Lower leg skin (tissue), 4 donors: ENCODE results near the gene DNAJC13. TPM values are rescaled to one million over a fixed set of nuclear protein-coding genes. Genes with fewer than 3 reads are reported as not detected.

Experiments
- DNase-seq, 2 donors: peaks; one replicate each; pipeline ENCODE4 v3.0.0-alpha.2; 2019; ENCODE audit warnings: low spot score in 2 of 2
- H3K4me3 ChIP-seq: fragments of 200-600 bp; sonication (generic); 2 replicates; pipeline ENCODE4 v1.5.1; 2017; ENCODE audit warnings: mild to moderate bottlenecking, low read depth; ENCODE audit not compliant: poor library complexity, severe bottlenecking
- CTCF ChIP-seq, 3 donors: fragments of 450-650 bp; IDR thresholded peaks; one replicate each; pipeline ENCODE4 v1.5.1; 2016; ENCODE audit warnings: antibody characterized with exemption in 3 of 3, mild to moderate bottlenecking in 3 of 3, moderate library complexity in 2 of 3
- POLR2A ChIP-seq, 2 donors: fragments of 450-650 bp; IDR thresholded peaks; one replicate each; pipeline ENCODE4 v1.6.1; 2016 to 2017; ENCODE audit warnings: antibody characterized with exemption in 2 of 2, mild to moderate bottlenecking in 1 of 2, moderate library complexity in 1 of 2
- WGBS, 2 donors: methylation state at CpG; one replicate each; pipeline ENCODE4 v1.1.5; 2018; 5-methylcytosine and 5-hydroxymethylcytosine counted together
- intact Hi-C: fragments of 100-400 bp; cut with DNase I; formaldehyde crosslinking; loops from one replicate; pipeline ENCODE4 v1.15.0; 2023; ENCODE audit warnings: low total_unique reads
- total RNA-seq, 4 donors: library from RNA; depleted of rRNA; stranded (reverse); fragments of >200 nt; gene quantifications; one replicate each; pipeline ENCODE4 v1.1.0, GENCODE V29; 2016

DNAJC13 gene
- total RNA-seq, 4 donors from 2014 or later, result 25.4 to 54.1 (median 31.2) TPM

GRCh38 chr3:132433121-132433520 is 15.8 kb downstream of the DNAJC13 start:
- DNase-seq, result no peak
- whole genome bisulfite sequencing, 2 donors, result 89 to 94% methylated on average over 3 of the region's 3 CpGs
- H3K4me3 ChIP-seq, result no peak overlapping the region
- intact Hi-C loops, result no loop called here
- TF ChIP-seq CTCF (IDR thresholded peaks at IDR 0.05) (no peak), POLR2A (IDR thresholded peaks at IDR 0.05) (no peak)

GRCh38 chr3:132435224-132435910 is 18.1 kb downstream of the DNAJC13 start:
- TF ChIP-seq POLR2A (IDR thresholded peaks at IDR 0.05) (no peak), CTCF (IDR thresholded peaks at IDR 0.05) (no peak)
- no peak for DNase-seq
- 84 to 86% methylated on average over 3 of the region's 3 CpGs for WGBS, 2 donors
- intact Hi-C loops, result no loop called here
- H3K4me3 ChIP-seq, result no peak overlapping the region

GRCh38 chr3:132435911-132436425 is 18.7 kb downstream of the DNAJC13 start:
- 70 to 74% methylated on average over 7 of the region's 7 CpGs for WGBS, 2 donors
- intact Hi-C loops, result no loop called here
- TF ChIP-seq POLR2A (IDR thresholded peaks at IDR 0.05) (no peak), CTCF (IDR thresholded peaks at IDR 0.05) (no peak)
- no peak overlapping the region for H3K4me3 ChIP-seq
- no peak for DNase-seq

- WGBS, 2 donors, result 93 to 94% methylated on average over 5 of the region's 5 CpGs
- TF ChIP-seq POLR2A (IDR thresholded peaks at IDR 0.05) (no peak), CTCF (IDR thresholded peaks at IDR 0.05) (no peak)
- intact Hi-C loops, result no loop called here
- no peak overlapping the region for H3K4me3 ChIP-seq
- DNase-seq, result no peak
These were observed 26.1 kb downstream of the DNAJC13 start for GRCh38 chr3:132443421-132443820.

- TF ChIP-seq CTCF (IDR thresholded peaks at IDR 0.05) (no peak), POLR2A (IDR thresholded peaks at IDR 0.05) (no peak)
- no peak overlapping the region for H3K4me3 ChIP-seq
- DNase-seq, result no peak
- intact Hi-C loops, result no loop called here
These were observed 27.1 kb downstream of the DNAJC13 start for GRCh38 chr3:132444383-132444782.

GRCh38 chr3:132445817-132446216 is 28.5 kb downstream of the DNAJC13 start:
- intact Hi-C loops, result no loop called here
- TF ChIP-seq POLR2A (IDR thresholded peaks at IDR 0.05), result no peak
- TF ChIP-seq CTCF (IDR thresholded peaks at IDR 0.05), result no peak
- DNase-seq, result no peak
- no peak overlapping the region for H3K4me3 ChIP-seq
